Fibroblast of skin of left biceps (primary cell): ENCODE data around the gene BLVRB.
A peak's percentile ranks its signal among the peaks of the same experiment; 100 is the strongest.
"Not testable (repeated sequence)": the region's sequence is repeated elsewhere in the genome, so short reads cannot be mapped to it uniquely, and the experiment has no call there.

ENCODE experiments used
- DNase-seq, 2 experiments: peaks; one replicate each; pipeline ENCODE4 v3.0.0-alpha.2; 2013; ENCODE audit warnings: low read depth in 2 of 2

The BLVRB gene

GRCh38 chr19:40422748-40423566 is 42.6 kb downstream of the BLVRB start:
- DNase-seq = no peak

- no peak for DNase-seq
Measured at GRCh38 chr19:40421993-40422747, 43.4 kb downstream of the BLVRB start.

DNA sequence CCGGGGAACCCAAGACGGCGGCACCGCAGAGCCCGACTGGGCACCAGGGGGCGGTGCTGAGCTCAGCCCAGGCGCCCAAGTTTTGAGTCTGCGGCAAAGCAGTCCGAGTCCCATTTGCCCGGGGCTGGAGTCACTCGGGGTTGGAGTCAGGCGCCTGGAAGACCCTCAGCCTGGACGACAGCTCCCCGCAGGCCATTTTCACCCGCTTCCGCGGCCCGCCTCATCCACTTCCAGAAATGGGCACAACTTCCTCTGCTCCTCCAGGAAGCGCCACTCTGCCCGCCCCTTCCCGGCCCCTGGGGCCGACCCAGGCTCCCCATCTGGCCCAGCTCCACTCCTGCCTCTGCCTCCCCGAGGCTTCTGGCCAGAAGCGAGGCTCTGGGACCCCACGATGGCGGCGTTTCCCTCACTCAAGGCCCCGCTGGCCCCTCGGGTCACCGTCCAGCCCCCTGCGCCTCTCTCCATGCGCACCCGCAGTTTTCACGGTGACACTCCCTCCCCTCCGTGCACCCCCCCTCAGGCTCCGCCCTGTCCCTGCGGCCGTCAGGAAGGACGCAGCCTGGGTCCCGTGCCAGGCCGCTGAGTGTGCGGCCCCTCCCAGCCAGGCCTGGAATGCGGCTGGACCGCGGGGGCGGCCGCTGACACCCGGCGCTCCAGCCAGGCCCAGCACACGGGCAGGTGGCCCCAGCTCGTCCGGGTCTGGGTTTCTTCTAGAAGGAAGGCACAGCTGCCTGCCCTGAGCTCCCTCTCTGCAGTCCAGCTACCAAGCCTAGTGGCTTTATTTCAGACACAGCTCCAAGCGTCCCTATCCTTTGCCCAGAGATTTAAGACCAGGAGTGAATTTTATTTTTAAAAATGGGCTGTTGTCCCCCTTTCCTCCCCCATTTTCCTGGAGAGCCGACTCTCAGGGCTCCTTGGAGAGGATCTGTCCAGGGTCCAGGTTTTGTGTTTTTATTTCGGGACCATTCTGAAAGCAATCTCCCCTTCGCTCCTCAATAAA is 44.5 kb downstream of the BLVRB start:
- DNase-seq = peak in 1 of 2 experiments; percentile 40

DNA sequence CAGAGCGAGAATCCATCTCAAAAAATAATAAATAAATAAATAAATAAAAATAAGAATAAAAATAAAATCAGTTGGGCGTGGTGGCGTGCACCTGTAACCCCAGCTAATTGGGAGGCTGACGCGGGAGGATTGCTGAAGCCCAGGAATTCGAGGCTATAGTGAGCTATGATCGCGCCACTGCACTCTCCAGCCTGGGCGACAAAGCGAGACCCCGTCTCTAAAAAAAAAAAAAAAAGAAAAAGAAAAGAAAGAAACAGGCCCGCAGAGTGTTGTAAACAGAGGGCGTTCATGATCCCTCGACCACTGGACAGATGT is 45.1 kb downstream of the BLVRB start:
- no peak for DNase-seq

DNA sequence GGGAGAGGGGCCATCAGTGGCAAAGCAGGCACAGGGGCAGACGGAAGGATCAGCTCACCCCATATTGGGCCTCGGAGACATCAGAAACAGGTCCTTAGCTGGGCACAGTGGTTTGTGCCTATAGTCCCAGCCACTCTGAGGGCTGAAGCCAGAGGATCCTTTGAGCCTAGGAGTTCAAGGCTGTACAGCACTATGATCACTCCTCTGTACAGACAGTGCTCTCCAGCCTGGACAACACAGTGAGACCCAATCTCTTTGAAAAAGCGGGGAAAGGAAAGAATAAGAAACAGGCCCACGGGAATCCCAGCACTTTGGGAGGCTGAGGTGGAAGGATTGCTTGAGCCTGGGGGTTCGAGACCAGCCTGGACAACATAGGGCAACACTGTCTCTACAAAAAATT is 45.8 kb downstream of the BLVRB start:
- DNase-seq = no peak

GRCh38 chr19:40419066-40419612 is 46.4 kb downstream of the BLVRB start:
- no peak for DNase-seq

- no peak for DNase-seq
Measured at GRCh38 chr19:40418040-40418439, 47.5 kb downstream of the BLVRB start.

DNA sequence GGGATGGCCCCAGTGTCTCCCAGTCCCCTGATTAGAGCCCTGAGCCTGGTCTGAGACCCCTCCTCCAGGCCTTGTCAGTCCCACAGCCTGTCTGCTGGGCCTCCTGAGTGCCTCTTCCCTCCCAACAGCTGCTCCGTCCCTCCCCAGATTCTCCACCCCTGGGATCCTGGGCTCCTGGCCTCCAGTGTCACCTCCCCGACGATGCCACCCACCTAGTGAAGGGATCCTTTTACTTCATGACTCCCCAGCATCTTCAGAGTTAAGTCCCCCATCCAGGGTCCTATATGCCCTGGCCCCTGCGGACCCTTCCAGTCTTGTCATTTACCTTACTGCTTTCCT is 47.9 kb downstream of the BLVRB start:
- DNase-seq = no peak

DNA sequence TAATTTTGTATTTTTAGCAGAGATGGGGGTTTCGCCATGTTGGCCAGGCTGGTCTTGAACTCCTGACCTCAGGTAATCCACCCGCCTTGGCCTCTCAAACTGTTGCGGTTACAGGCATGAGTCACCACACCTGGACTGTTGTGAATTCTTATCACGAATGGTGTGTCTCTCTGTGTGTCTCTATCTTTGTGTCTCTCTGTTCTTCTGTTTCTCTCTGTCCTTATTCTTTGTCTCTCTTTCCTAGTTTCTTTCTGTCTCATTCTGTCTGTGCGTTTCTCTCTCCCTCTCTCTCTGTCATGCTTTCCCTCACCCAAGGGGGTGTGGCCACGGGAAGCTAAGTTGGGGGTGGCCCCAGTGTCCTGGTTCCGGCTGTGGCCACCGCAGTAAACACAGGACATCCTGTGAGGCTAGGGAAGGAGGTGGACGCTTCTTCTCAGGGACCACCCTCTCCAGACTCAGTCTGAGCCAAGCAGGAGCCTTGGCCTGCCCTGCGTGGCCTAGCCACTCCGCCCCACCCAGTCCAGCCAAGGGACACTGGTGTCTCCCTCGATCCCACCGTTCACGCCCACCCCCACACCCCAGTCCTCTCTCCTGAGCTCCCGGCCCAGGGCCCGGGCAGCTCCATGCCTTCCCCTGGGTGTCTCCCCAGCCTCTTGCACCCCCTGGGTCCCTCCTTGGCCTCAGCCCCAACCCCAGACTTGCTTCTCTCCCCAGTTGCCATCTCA is 48.5 kb downstream of the BLVRB start:
- DNase-seq = no peak

DNA sequence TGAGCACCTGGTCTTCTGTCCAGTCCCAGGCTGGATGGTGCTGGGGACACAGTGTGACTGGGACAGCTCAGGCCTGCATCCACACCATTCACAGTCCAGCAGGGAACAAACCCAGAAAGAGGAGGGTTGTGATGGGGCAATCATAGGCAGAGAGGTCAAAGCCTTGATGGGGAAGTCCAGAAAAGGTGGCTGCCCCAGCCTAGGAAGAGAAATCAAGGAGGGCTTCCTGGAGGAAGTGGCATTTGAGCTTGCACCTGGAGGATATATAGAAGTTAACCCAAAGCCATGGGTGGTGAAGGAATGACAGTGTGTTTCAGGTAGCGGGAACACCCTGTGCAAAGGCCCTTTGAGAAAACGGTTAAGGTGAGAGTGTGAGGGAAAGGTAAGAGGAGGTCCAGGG is 49.8 kb downstream of the BLVRB start:
- DNase-seq = no peak

DNA sequence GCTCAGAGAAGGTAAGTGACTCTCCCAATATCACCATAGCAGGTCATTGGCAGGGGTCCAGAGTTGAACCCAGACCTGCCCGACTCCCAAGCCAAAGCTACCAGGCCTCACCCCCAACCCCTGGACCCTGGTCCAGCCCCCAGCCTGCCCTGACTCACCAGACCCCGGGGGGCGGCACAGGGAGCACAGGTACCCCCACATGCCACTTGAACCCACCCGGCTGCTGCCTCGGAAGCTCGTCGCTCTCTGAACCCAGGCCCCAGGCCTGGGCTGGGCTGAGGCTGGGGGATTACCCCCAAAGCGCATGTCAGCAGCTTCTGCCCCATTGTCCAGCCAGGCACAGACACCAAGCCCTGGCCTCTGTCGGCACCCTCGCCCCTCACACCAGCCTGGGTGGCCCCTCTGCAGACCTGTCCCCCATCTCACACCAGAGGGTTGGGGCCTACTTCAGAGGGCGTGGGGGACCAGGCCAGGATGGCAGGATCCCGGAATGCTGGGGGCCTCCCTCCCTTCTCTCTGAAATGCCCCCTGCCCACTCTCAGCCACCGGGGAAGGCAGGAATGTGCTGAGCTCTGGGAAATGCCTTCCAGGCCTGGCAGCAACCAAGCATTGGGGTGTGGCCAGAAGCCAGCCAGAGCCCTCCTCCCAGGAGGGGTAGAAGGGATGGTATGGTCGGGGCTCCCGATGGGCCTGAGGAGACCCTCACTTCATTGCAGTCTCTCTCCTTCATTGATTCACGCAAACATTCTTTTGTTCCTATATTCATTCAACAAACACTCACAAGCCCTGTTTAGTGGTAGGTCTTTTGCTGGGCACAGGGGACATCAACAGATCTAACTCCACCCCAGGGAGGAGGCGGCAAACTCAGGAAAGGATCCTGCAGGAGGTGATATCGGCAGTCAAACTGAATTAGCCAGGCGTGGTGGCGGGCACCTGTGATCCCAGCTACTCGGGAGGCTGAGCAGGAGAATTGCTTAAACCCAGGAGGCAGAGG is 50.7 kb downstream of the BLVRB start:
- no peak for DNase-seq

GRCh38 chr19:40413291-40413845 is 52.2 kb downstream of the BLVRB start, which contains the start of gene PRX:
Gene PRX (minus strand): TSS chr19:40413378. CDS start chr19:40407932, 5,446 bp downstream.
- DNase-seq = no peak

GRCh38 chr19:40412866-40413265 is 52.7 kb downstream of the BLVRB start:
- DNase-seq = no peak

- no peak for DNase-seq
Measured at GRCh38 chr19:40411958-40412499, 53.5 kb downstream of the BLVRB start.

DNA sequence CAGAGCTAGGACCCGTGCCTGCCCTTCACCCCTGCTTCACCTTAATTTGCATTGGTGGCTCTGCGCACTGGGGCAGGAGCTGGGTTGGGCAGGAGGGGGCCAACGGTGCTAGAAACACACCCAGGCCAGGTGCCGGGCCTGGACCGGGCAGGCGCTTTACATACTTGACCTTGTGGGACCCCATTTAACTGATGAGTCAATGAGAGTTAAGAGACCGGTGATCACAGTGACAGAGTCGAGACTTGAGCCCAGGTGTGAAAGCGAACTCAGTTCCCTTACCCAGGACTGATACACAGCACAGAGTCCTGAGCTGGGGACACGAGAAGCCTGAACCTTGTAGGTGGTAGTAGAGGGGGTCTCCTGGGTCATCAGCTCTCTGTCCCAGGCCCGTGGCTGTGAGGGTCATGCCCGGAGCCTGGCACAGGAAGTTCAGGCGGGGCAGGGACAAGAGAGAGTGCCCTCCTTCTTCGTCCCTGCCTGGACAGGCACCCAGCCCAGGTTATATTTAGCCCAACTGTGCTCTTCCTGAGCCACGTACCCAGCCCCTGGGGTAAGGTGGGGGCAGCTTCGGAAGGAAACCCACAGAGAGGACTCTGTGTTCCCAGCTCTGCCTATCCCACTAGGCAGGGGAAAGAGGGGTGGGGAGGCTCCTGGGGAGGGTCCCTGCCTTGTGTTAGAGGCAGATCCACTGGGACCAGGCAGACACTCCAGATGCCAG is 54.3 kb downstream of the BLVRB start:
- no peak for DNase-seq

DNA sequence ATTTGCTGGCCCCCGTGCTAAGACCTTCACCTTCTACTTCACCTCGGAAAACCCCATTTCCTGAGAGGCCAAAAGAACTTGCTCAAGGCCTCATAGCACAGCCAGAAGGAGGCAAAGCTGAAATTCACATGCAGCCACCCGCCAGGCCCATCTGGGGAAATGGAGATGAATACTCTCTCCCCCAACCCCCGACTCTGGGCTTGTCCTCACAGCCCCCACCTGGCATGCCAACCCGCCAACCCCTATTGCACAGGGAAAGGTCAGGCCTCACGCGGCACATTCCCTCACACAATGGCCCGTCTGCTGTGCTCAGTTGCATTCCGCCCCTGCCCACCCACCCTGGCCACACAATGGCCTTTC is 55.5 kb downstream of the BLVRB start:
- no peak for DNase-seq

- not testable (repeated sequence) for DNase-seq
Measured at GRCh38 chr19:40408598-40408925, 57.0 kb downstream of the BLVRB start.

- DNase-seq = no peak
Measured at GRCh38 chr19:40407714-40408597, 57.6 kb downstream of the BLVRB start.
